Ureter (tissue), 1 donor: Measurements from ENCODE around the gene SPOP. TPM values are rescaled to one million over a fixed set of nuclear protein-coding genes. Genes with fewer than 3 reads are reported as not detected.
"Not testable (repeated sequence)": the region's sequence is repeated elsewhere in the genome, so short reads cannot be mapped to it uniquely, and the experiment has no call there.

Experiments
- DNase-seq: peaks from one replicate; pipeline ENCODE4 v3.0.0-alpha.2; 2020; ENCODE audit warnings: low spot score
- total RNA-seq: library from RNA; stranded (reverse); gene quantifications from one replicate; pipeline ENCODE4 v1.2.4, GENCODE V29; 2023
- donor health status: DM: yes; HTN: yes; CAD: no.

Gene SPOP
- total RNA-seq, result 107 TPM

- DNase-seq, result peak; percentile 99
Observed at GRCh38 chr17:49677933-49678847, at the start of gene SPOP. TSS of gene SPOP (minus strand) at chr17:49678097. CDS start at chr17:49622810, 55,287 bp downstream.

GRCh38 chr17:49727380-49727779 is 49.5 kb upstream of the SPOP start:
- no peak for DNase-seq

DNA sequence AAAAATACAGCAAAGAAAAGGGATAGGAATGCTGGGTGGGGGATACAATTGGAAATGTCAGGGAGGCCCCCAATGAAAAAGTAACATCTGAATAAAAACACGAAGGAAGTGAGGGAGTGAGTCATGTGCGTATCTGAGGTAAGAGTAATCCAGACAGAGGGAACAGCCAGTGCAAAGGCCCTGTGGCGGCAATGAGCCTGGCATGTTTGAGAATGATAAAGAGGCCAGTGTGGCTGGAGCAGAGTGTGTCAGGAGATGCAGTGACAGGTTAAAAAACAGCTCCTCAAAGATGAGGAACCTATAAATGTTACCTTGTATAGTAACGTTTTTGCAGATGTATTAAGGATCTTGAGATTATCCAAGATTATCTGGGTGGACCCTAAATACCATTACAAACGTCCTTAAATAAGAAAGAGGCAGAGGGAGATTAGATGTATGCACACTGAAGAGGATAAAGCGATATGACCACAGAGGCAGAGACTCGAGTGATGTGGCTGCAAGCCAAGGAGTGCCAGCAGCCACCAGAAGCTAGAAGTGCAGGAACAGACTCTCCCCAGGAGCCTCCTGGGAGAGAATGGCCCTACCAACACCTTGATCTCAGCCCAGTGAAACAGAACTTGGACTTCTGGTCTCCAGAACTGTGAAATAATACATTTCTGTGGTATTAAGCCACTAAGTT is 47.7 kb upstream of the SPOP start:
- no peak for DNase-seq

- not testable (repeated sequence) for DNase-seq
Observed at GRCh38 chr17:49724552-49724951, 46.7 kb upstream of the SPOP start.

DNA sequence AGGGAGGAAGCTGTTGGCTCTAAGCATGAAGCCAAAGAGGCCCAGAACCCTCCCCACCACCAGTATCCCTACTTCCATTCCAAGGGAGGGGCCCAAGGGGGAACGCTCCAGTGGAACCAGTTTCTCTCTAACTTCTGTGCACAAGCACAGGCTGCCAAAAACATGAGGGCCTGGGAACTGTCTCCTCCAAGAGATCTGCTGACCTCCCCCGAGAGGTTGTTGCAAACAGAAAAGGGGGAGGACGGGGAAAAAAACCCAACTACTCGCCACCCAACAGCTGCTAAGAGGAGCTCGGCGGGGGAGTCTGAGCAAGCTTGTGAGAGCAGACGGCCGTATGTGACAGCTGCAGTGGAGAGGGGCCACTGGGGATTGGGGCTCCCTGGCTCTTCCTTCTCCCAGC is 45.5 kb upstream of the SPOP start:
- no peak for DNase-seq

GRCh38 chr17:49722066-49722465 is 44.2 kb upstream of the SPOP start:
- no peak for DNase-seq

DNA sequence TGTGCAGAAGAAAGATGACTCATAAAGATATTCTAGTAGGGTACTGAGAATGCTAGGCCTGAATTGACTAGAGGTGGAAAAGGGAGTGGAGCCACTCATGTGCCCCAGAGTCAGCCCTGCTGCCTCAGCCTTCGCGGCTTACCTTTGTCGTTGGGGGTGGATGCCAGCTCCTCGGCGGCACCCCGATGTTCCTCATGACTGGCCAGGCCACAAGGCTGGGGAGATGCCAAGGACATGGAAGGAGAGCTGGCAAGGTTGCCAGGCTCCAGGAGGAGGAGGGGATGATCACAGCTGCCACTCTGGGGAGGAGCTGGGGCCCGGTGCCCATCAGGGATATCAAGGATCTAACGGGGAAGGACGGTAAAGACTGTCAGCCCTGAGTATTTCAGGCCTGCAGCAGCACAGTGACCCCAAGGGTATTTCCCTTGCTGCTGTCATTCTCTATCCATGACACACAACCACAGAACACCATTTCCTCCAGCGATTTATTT is 39.5 kb upstream of the SPOP start:
- no peak for DNase-seq

GRCh38 chr17:49716668-49717364 is 38.9 kb upstream of the SPOP start:
- no peak for DNase-seq

DNA sequence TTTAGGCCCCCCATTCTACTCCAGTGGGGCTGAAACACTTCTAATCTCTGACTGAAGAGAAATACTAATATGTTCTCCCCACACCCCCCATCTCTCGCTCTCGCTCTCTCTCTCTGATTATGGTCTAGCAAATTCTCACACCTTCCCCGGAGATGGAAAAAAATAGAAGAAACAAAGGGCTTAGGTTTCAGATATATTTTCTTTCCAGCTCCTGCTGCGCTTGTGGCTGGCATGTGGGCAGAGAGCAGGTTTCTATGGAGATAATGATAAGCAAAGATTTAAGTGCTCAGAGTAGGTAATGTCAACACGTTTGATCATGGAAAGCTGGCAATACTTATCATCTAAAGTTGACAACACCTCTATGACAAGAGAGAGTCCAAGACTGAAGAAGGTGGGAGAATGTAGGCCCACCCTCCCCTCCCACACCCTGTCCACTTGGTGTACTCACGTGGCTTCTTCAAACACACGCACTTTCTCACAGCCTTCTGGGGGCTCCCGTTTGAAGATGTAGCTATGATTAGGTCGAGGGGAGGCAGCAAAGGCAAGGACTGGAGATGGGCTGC is 37.9 kb upstream of the SPOP start:
- DNase-seq, result no peak

DNA sequence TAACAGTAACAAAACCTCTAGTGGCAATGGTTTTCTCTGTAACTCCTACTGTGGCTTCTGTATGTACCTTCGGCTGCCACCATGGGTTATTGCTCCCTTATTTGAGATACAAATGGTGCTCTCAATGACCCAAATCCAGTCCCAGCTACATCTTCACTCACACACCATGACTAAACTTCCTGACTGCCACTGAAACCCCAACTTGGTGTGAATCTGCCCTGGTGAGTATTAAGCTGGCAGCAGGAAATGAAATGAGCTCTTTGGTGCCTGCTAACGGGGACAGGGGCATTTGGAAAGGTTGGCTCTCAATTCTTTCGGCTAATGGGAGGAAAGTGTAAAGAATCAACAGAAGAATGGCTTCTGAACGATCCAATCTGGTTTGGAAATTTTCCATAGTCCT is 37.3 kb upstream of the SPOP start:
- no peak for DNase-seq

GRCh38 chr17:49708515-49709183 is 30.8 kb upstream of the SPOP start:
- no peak for DNase-seq

DNA sequence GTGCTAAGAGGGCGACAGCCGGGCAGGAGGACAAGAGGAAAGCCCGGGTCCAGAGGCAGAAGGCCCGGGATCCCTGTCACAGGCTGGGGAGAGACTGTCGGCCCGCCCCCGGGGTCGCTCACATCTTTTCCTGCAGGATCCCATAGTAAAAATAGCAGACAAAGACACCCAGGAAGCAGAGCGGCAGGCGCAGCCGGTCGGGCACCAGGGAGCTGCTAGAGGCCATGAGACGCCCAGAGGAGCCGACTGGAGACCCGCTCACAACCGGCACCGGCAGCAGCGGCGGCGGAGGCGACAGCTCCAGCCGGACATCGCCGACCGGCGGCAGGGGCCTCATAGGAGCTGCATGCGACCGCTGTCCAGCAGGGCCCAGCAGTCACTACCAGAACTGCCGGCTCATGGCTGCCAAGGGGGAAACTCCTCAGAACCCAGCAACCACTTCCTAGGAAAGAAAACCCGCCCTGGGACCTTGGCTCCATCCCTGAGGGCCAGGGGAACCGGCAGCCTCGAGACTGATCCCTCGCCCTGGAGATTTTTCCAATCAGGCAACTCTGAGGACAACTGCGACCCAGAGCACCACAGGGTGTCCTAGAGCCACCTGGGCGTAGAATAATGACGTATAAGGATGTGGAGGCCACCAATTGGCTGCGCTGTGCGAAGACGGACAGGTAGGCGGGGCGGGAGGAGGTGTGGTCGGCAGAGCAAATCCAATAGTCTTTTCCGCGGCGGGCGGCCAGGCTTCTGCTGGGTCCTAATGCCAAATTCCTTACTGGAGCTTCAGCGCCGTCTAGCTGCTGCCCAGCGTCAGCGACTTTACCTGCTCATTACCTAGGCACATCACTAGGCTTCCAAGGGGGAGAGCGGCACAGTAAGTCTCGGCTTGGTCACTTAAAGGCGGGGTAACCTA is 30.0 kb upstream of the SPOP start, which contains the start of gene SLC35B1:
Gene SLC35B1, minus strand, starts transcription at position 357 of the 907 bp plus-strand sequence. Its CDS starts 131 bp downstream, at position 226.
- DNase-seq, result peak; percentile 99

- DNase-seq, result no peak
Observed at GRCh38 chr17:49707246-49707607, 29.3 kb upstream of the SPOP start.

- no peak for DNase-seq
Observed at GRCh38 chr17:49705254-49705653, 27.4 kb upstream of the SPOP start.

DNA sequence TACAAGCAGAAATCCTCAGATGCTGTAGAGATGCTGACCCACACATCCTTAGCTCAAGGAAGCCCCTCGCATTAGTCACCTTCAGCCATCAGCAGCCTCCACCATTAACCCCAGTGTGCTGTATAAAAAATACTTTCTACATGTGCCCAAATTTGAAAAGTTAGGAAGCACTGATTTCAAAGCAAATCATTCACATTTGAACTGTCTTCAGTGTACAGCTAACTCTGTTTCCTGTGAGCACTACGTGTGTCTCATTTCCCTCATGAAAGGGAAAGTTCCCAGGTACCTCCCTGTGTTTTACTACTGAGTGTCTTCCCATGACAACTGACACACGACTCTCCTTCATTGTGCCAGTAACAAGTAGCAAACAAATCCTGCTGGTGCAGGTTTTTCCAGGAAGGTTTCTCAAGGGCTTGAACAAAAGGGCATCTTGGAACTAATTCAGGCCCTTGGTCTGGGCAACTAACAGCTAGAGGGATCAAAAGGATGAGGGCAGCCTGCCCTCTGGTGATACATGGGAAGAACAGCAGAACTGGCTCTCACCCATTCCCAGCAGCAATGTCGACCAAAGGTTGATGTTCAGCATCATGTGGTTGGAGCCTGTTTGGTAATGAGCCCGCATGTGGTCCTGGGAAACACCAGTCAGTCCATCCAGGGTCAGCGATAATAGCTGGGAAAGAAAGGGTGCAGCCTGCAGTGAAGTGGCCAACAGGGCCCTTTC is 25.8 kb upstream of the SPOP start:
- DNase-seq, result no peak

DNA sequence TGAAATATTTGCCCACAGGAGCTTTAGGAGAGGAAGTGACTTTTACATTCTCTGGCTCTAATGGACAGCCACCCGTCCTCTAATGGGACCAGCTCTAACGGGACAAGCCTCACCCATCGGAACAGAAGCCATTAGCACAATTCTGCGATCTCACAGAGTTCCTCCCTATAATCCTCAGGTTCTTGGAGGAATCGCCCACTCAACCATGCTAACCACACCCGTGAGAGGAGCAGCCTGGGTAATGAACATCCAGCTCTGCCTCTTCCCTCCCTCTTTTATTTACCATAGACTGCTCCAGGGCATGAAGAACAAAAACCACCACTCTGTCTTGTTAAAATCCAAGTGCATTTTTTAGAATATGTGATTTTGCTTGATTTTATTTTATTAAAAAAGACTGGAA is 23.1 kb upstream of the SPOP start:
- no peak for DNase-seq

- DNase-seq, result no peak
Observed at GRCh38 chr17:49699966-49700575, 22.2 kb upstream of the SPOP start.

DNA sequence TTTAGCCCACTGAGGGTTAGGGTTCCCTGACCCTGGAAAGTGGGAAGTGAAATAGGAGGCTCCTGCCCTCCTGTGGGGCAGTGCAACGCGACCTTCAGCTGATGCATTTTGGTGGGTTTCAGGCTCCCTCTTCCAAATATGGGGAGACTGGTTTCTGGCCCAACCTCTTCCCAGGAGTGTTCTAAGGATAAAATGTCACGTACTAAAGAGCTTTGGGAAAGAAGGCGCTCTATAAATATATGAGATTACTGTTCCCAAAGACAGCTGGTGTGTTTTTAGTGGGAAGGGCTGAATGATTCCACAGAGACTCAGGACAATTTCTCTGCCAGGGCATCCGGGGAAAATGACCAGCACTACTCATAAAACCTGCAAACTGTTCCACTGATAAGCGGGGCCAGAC is 20.1 kb upstream of the SPOP start:
- DNase-seq, result no peak

- no peak for DNase-seq
Observed at GRCh38 chr17:49696233-49696761, 18.4 kb upstream of the SPOP start.
